HG03520 (cell line): ENCODE results near the gene YIPF2.
"Not testable (repeated sequence)": the region's sequence is repeated elsewhere in the genome, so short reads cannot be mapped to it uniquely, and the experiment has no call there.

Source experiments
- ATAC-seq: cut with Tn5 transposase; IDR thresholded peaks from one replicate; pipeline ENCODE4 v1.9.1; 2021; ENCODE audit warnings: mild to moderate bottlenecking, moderate library complexity; ENCODE audit not compliant: unreplicated experiment

YIPF2 gene

GRCh38 chr19:10943412-10943811 lies 15.0 kb upstream of the YIPF2 start:
- not testable (repeated sequence) for ATAC-seq

- ATAC-seq, result not testable (repeated sequence)
These were observed 13.2 kb upstream of the YIPF2 start for GRCh38 chr19:10941649-10942048.

GRCh38 chr19:10936661-10937084 lies 8.2 kb upstream of the YIPF2 start:
- ATAC-seq, result no peak

GRCh38 chr19:10935371-10936059 lies 7.1 kb upstream of the YIPF2 start:
- ATAC-seq, result no peak

GRCh38 chr19:10929402-10929794 lies 959 bp upstream of the YIPF2 start:
- ATAC-seq, result no peak

- peak; percentile 12 for ATAC-seq
These were observed 493 bp downstream of the YIPF2 start for GRCh38 chr19:10927730-10928562.

GRCh38 chr19:10924597-10924996 lies 3.8 kb downstream of the YIPF2 start:
- no peak for ATAC-seq

GRCh38 chr19:10923260-10924112 lies 5.0 kb downstream of the YIPF2 start:
- no peak for ATAC-seq

GRCh38 chr19:10922638-10923014 lies 5.8 kb downstream of the YIPF2 start:
- ATAC-seq, result no peak

- ATAC-seq, result no peak
These were observed 6.4 kb downstream of the YIPF2 start for GRCh38 chr19:10921910-10922637.

GRCh38 chr19:10921199-10921909 lies 7.1 kb downstream of the YIPF2 start:
- no peak for ATAC-seq

- ATAC-seq, result no peak
These were observed 7.7 kb downstream of the YIPF2 start for GRCh38 chr19:10920781-10921180.

GRCh38 chr19:10920288-10920655 lies 8.2 kb downstream of the YIPF2 start:
- ATAC-seq, result no peak

- no peak for ATAC-seq
These were observed 8.8 kb downstream of the YIPF2 start for GRCh38 chr19:10919352-10920287.

- ATAC-seq, result no peak
These were observed 10.1 kb downstream of the YIPF2 start for GRCh38 chr19:10918359-10918758.

- ATAC-seq, result no peak
These were observed 11.8 kb downstream of the YIPF2 start for GRCh38 chr19:10916602-10917001.

GRCh38 chr19:10915130-10916091 lies 13.0 kb downstream of the YIPF2 start:
- ATAC-seq, result no peak
